Mesodermal cell (in vitro differentiated cells): Measurements from ENCODE around the gene AP1S3.

Experiments
- H3K27ac ChIP-seq: 2 replicates; pipeline ENCODE4 v1.7.0; 2013; ENCODE audit warnings: mild to moderate bottlenecking, low read depth, low read length, moderate library complexity; ENCODE audit not compliant: severe bottlenecking
- H3K36me3 ChIP-seq: 2 replicates; pipeline ENCODE4 v1.7.1; 2013; ENCODE audit warnings: mild to moderate bottlenecking, low read length, moderate library complexity; ENCODE audit not compliant: control insufficient read depth, insufficient read depth
- H3K4me1 ChIP-seq: one replicate; pipeline ENCODE4 v1.7.1; 2013; ENCODE audit warnings: mild to moderate bottlenecking, low read length; ENCODE audit not compliant: insufficient read depth, control insufficient read depth, poor library complexity, severe bottlenecking
- H3K4me3 ChIP-seq: 2 replicates; pipeline ENCODE4 v1.7.0; 2013; ENCODE audit warnings: low read length, control low read depth, mild to moderate bottlenecking; ENCODE audit not compliant: insufficient read depth, poor library complexity, severe bottlenecking; ENCODE audit errors: extremely low read depth
- H3K9me3 ChIP-seq: 2 replicates; pipeline ENCODE4 v1.7.1; 2013; ENCODE audit warnings: mild to moderate bottlenecking, low read length, moderate library complexity; ENCODE audit not compliant: control insufficient read depth
- WGBS, 2 experiments: methylation state at CpG; one replicate each; pipeline ENCODE4 v1.1.5; 2013; ENCODE audit warnings: missing lambda C conversion rate in 2 of 2; ENCODE audit not compliant: insufficient coverage in 2 of 2; 5-methylcytosine and 5-hydroxymethylcytosine counted together

AP1S3 gene

DNA sequence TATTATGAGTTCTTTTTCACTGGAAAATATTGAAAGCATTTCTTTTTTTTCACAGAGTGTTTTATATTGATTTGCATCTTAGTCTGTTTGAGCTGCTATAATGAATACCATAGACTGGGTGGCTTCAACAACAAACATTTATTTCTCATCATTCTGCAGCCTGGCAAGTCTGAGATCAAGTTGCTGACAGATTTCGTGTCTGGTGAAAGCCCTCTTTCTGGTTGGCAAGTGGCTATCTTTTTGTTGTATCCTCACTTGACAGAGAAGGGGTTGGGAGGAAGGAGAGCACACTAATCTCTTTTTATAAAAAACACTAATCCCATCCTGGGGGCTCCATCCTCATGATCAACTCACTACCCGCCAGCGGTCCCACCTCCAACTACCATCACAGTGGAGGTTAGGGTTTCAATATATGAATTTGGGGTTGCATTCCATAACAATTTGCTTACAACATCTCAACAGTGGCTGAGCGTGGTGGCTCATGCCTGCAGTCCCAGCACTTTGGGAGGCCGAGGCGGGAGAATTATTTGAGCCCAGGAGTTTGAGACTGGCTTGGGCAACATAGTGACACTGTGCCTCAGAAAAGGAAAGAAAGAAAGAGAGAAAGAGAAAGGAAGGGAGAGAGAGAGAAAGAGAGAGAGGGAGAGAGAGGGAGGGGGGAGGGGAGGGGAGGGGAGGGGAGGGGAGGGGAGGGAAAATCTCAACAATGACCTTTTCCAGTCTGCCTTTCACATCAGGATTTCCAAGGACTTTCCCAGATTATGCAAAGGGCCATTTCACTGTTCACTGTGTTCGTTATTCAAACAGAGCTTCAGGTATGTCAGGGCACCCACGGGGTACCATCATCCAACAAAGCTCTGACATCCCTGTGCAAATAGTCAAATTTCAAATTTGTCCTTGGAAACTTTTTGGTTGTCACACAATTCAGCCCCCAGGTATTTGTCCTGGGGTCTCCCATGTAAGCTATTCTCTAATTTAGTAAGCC, 111.1 kb downstream of the AP1S3 start:
- peaks cover 25% of the 10 kb centered on the region for H3K4me1 ChIP-seq
- H3K36me3 ChIP-seq, result no peaks in the 10 kb centered on the region
- H3K4me3 ChIP-seq, result no peak overlapping the region
- H3K27ac ChIP-seq, result peak overlapping the region; percentile 97
- H3K9me3 ChIP-seq, result no peaks in the 10 kb centered on the region
- 56 to 71% methylated on average over 4 of the region's 8 CpGs for WGBS, 2 experiments

GRCh38 chr2:223725494-223725893, 111.9 kb downstream of the AP1S3 start:
- Histone ChIP-seq H3K9me3 (no peaks in the 10 kb centered on the region), H3K4me3 (peak overlapping the region; percentile 9), H3K4me1 (peaks cover 25% of the 10 kb centered on the region), H3K36me3 (no peaks in the 10 kb centered on the region), H3K27ac (peak overlapping the region; percentile 97)
- WGBS, 2 experiments, result 7 to 14% methylated on average over 4 to 5 of the region's 5 CpGs

DNA sequence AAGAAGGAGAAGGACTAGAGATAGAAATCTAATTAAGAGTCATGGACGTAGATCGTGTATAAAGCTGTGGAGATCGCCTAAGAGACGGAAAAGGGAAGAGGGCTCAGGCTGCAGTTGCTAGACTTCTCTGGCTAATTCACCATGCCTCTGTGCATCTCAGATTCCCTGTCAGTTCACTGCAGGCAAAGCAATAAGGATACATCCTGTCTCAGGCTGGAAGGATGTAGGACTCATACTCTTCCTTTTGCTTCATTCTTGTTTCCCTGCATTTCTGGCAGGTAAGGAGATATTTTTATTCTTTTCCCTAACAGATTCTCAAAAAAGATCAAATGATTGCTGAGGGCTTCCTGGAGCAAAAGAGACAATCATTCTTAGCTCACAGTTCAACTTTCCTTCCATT, 112.5 kb downstream of the AP1S3 start:
- peak overlapping the region; percentile 9 for H3K4me3 ChIP-seq
- no peaks in the 10 kb centered on the region for H3K9me3 ChIP-seq
- H3K4me1 ChIP-seq, result peaks cover 25% of the 10 kb centered on the region
- H3K27ac ChIP-seq, result peak overlapping the region; percentile 97
- H3K36me3 ChIP-seq, result no peaks in the 10 kb centered on the region
- WGBS, 2 experiments, result 82 to 95% methylated on average over 4 of the region's 4 CpGs

GRCh38 chr2:223723954-223724411, 113.4 kb downstream of the AP1S3 start:
- H3K9me3 ChIP-seq, result no peaks in the 10 kb centered on the region
- H3K36me3 ChIP-seq, result no peaks in the 10 kb centered on the region
- H3K27ac ChIP-seq, result peak overlapping the region; percentile 97
- 62 to 73% methylated on average over 3 to 4 of the region's 5 CpGs for WGBS, 2 experiments
- peak overlapping the region; percentile 18 for H3K4me3 ChIP-seq
- peaks cover 23% of the 10 kb centered on the region for H3K4me1 ChIP-seq

GRCh38 chr2:223722226-223722625, 115.2 kb downstream of the AP1S3 start:
- no peak overlapping the region for H3K4me3 ChIP-seq
- no peak overlapping the region for H3K27ac ChIP-seq
- H3K36me3 ChIP-seq, result no peaks in the 10 kb centered on the region
- H3K9me3 ChIP-seq, result peaks cover 6% of the 10 kb centered on the region
- WGBS, 2 experiments, result 93 to 97% methylated on average over 9 of the region's 9 CpGs
- H3K4me1 ChIP-seq, result peaks cover 23% of the 10 kb centered on the region

DNA sequence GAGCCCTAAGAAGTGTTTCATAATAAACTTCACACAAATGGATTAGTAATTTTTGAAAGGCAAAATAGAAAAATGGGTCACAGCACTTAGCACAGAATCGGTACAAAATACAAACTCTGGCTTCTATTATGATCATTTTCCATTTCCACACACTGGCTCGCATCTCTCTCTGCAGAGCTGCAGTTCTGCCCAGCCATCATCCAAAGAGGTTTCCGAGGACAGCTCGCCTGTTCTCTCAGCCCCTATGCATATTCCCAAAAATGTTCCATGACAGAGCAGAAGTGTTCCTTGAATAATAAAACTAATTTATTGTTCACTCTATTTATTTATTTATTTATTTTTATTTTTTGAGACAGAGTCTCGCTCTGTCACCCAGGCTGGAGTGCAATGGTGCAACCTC, 115.6 kb downstream of the AP1S3 start:
- no peak overlapping the region for H3K4me3 ChIP-seq
- H3K9me3 ChIP-seq, result peaks cover 9% of the 10 kb centered on the region
- WGBS, 2 experiments, result 100% methylated on average over 1 to 2 of the region's 5 CpGs
- peaks cover 23% of the 10 kb centered on the region for H3K4me1 ChIP-seq
- peaks cover 2% of the 10 kb centered on the region for H3K36me3 ChIP-seq
- no peak overlapping the region for H3K27ac ChIP-seq

GRCh38 chr2:223720367-223720766, 117.0 kb downstream of the AP1S3 start:
- peaks cover 14% of the 10 kb centered on the region for H3K9me3 ChIP-seq
- WGBS, 2 experiments, result no CpG with 5 or more reads among the region's 1 CpG

DNA sequence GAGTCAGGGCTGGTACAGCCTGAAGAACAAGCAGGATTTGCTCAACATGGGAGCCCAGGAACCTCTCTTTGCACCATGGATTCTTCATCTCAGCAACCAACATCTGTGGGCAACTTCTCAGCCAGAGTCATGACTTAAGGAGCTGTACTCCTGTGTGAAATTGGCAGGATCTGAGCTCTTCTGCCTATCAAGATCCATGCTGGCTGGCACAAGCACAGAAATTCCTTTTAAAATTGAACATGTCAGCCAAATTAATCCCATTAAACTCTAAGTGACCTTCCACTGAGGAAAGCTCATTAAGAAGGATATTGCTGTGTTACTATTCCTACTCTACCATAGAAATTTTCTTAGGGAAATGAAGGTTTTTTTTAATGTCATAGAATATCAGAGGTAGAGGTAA, 124.7 kb downstream of the AP1S3 start:
- Histone ChIP-seq H3K36me3 (peaks cover 2% of the 10 kb centered on the region), H3K27ac (no peak overlapping the region), H3K4me3 (no peak overlapping the region), H3K9me3 (peaks cover 8% of the 10 kb centered on the region), H3K4me1 (no peaks in the 10 kb centered on the region)

More at GRCh38 chr2:223720367-223720766, 117.0 kb downstream of the AP1S3 start:
- H3K4me3 ChIP-seq, result no peak overlapping the region
- H3K4me1 ChIP-seq, result peaks cover 17% of the 10 kb centered on the region
- H3K27ac ChIP-seq, result no peak overlapping the region
- H3K36me3 ChIP-seq, result peaks cover 2% of the 10 kb centered on the region

GRCh38 chr2:223711596-223712326, 125.6 kb downstream of the AP1S3 start:
- Histone ChIP-seq H3K4me1 (no peaks in the 10 kb centered on the region), H3K9me3 (peaks cover 6% of the 10 kb centered on the region), H3K36me3 (peaks cover under 1% of the 10 kb centered on the region), H3K27ac (no peak overlapping the region), H3K4me3 (no peak overlapping the region)
- WGBS, 2 experiments, result 91 to 94% methylated on average over 6 to 7 of the region's 8 CpGs
